HG02973 (cell line): Measurements from ENCODE around the gene ROBO1.

Experiments
- ATAC-seq: cut with Tn5 transposase; IDR thresholded peaks from one replicate; pipeline ENCODE4 v1.9.1; 2021; ENCODE audit warnings: moderate library complexity; ENCODE audit not compliant: unreplicated experiment

Gene ROBO1

GRCh38 chr3:79103307-79103706 lies 664.5 kb downstream of the ROBO1 start:
- no peak for ATAC-seq

- ATAC-seq = no peak
Measured at GRCh38 chr3:79097964-79098660, 669.7 kb downstream of the ROBO1 start.

GRCh38 chr3:79094654-79095053 lies 673.1 kb downstream of the ROBO1 start:
- ATAC-seq = no peak

GRCh38 chr3:79086514-79086913 lies 681.3 kb downstream of the ROBO1 start:
- ATAC-seq = peak; percentile 95

DNA sequence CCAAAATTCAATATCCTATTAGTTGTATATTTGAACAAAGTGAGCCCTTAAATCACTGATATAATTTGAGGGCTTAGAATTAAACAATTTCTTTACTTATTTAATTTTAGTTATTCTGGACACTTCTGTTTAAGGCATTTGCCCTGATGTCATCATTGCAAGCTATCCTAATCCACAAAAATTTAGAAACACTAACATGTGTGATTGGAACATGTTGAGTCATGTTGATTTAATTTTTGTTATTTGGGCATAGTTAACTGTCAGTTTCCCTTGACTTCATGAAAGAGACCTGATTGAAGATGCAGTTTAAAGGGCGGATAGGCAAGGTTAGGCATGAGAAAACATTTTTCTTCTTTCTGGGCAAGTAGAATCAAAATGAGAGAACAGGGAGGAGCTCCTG lies 682.6 kb downstream of the ROBO1 start:
- no peak for ATAC-seq

DNA sequence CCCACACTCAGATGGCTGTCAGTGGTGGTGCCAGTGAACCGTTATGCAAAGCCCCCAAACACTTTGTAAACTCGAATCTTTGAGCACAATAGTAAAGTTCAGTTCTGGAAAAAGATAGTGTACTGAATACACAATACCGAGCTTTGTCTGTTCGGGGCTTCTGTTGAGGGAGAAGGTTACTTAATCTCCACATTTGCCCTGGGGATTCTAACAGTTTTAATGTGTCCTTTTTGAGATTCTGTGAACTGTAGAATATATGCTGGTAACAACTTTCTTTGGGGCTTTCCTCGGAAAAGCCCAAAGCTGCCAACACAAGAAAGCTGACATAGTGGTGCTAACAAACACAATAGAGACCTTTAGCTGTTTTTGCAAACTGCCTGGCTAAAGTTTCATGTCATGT lies 686.5 kb downstream of the ROBO1 start:
- ATAC-seq = no peak

DNA sequence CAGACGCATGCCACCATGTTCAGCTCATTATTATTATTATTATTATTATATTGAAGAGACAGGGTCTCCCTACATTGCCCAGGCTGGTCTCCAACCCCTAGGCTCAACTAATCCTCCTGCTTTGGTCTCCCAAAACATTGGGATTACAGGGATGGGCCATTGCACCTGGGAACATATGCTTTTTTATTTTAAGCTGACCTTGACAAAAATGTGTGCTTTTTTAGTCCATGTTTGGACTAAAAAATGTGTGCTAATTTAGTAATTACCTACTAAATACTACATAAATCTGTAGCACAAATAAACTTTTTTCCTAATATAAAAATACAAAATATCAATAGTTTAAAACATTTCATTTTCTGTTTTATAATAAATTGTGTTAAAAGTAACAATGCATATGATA lies 693.2 kb downstream of the ROBO1 start:
- no peak for ATAC-seq

GRCh38 chr3:79067734-79068133 lies 700.1 kb downstream of the ROBO1 start:
- no peak for ATAC-seq

DNA sequence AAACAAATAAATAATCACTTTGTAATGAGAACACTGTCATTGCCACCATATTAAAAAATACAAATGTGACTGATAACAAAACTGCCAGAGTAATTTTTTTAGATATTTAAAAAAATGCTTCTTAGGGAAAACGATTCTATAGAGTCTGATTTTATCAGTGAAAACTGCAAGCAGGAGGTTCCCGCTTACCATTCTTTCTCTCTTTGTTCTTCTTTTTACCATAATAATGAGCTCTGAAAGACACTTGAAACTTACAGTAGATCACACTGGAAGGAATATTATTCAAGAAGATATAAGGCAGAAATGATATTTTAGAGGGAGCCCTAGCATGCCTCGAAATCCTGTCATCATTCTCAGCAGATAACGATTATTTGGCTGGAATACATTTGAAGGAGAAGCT lies 701.3 kb downstream of the ROBO1 start:
- no peak for ATAC-seq

GRCh38 chr3:79063624-79064023 lies 704.2 kb downstream of the ROBO1 start:
- no peak for ATAC-seq

- ATAC-seq = no peak
Measured at GRCh38 chr3:79057756-79058155, 710.0 kb downstream of the ROBO1 start.

DNA sequence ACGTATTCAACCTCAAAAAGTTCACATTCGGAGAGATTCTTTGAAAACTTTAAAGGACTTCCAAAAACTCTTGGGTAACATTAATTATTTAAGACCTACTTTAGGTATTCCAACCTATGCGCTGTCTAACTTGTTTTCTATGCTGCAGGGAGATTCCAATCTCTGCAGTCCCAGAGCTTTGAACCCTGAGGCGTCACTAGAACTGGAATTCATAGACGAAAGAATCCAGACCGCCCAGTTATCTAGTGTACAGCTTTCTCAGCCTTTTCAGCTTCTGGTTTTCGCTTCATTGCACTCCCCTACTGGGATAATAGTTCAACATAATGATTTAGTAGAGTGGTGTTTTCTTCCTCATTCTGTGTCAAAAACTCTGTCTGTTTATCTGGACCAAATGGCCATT lies 711.3 kb downstream of the ROBO1 start:
- no peak for ATAC-seq

- ATAC-seq = no peak
Measured at GRCh38 chr3:79052054-79052681, 715.6 kb downstream of the ROBO1 start.

DNA sequence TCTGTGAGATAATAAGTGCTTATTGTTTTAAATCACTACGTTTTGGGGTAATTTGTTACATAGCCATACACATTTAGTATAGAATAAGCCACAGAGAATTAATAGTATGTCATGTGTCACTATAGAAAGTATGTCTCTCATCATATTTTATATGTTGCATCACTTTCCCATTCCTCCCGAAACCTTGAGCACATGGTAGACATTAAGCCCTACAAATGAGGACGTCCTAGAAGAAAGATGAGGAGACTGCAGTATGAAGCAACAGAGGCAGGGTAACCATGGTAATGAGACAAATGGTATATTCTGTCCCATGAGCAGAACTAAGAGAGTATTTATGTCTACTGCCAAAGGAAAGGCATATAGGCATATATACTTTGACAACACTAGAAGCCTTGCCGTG lies 720.2 kb downstream of the ROBO1 start:
- ATAC-seq = no peak

DNA sequence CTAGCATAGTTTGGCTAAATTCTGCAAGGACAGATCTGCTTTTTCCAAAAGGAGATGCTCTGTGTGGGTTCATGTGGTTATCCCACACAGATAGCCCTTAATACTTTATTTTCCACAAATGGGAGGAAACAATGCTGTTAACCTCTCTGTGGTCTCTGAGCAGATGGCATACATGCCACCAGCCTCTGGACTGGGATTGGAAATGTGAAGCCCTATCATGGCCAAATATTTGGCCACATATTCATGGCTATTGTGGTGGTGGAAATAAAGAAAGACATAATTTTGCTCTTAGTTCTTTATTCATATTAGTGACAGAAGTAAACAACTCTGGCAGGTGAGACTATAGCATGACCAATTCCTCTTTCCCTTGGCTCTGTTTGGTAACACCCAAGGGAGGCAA lies 726.2 kb downstream of the ROBO1 start:
- ATAC-seq = no peak

GRCh38 chr3:79040701-79041100 lies 727.1 kb downstream of the ROBO1 start:
- no peak for ATAC-seq

DNA sequence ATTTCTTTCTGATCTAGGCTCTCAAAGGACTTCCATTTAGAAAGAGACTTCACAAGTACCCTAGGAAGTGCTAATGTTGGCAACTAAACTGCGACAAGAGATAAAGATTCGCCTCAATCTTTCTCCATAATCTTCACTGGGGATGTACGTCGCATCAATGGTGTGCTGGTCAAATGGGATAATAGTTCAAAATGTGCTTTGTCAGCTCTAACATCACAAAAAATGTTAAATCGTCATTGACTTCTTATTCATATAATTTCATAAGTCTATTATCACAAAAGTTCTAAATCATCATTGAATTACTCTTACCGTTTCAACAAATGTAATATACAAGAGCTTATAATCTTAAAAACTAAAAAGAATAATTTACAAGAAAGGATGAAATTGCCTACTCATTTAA lies 727.7 kb downstream of the ROBO1 start:
- ATAC-seq = no peak

DNA sequence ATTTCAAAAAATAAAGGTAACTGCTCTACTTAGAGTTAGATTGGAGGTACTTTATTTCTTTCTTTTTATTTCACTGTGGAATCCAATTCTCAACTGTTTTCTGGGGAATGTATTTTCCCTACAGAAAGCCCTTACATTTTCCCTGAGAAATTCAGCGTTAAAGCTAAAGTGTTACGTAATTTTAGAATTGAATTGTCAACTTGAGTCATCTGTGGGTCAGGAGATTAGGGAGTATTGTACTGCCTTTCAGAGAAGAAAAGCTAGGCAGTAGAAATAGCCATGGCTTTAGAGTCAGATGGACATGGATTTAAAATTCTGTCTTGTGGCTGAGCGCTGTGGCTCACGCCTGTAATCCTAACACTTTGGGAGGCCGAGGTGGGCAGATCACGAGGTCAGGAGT lies 728.6 kb downstream of the ROBO1 start:
- ATAC-seq = no peak

DNA sequence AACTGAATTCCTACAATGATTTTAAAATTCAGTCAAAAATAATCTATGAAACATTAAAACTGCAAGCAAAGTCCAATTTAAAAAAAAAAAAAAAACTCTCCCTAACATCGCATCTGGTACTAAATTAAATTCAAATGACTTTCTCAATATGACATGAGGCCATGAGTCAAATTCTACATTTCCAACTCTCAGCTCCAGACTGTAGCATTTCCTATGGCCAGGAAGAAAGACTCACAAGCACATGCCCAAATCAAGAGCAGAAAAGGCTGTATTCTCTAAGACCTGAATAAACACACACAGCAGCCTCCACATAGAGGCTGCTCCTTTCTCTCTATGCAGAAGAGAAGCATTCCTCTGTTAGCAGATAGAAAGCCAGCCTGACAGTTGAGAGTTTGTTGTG lies 729.2 kb downstream of the ROBO1 start:
- no peak for ATAC-seq

DNA sequence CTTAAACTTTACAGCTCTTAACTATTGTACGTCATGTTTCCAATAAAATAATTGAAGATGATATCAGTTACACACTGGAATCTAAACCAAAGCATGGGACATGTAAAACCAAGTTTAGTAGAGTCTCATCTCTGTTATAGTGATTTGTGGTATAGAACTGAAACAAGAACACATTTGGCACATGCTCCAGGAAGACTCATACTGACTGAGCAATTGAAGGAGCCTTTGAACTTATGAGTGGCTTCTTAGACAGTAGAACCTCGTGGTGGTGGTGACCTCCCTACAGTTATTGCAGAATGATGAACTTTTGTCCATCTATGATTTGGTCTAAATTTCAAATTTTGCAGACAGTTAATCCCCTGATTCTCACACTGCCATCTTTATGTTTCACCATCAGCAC lies 729.7 kb downstream of the ROBO1 start:
- no peak for ATAC-seq

GRCh38 chr3:79032686-79033318 lies 735.0 kb downstream of the ROBO1 start:
- no peak for ATAC-seq

DNA sequence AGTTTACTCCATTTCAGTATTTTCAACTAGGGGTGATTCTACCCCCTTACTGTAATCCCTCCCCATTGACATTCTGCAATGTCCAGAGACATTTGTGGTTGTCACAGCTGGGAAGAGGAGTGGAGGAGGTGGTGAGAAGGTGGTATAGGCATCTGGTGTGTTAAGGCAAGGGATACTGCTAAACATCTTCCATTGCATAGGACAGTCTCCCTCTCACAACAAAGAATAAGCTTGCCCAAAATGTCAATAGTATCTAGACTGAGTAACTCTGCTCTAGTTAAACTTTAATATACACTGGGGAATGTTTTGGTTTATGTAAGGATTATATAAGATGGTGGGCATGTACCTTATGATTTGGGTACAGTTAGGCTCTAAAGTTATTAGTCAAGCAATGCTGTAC lies 737.6 kb downstream of the ROBO1 start:
- ATAC-seq = no peak
